RWPE2 (cell line): ENCODE data around the gene KIAA1328.

Experiments used
- ATAC-seq: fragments of 200-7000 bp; cut with Tn5 transposase; 3 replicates; pipeline ENCODE4 v1.9.1; 2021; ENCODE audit warnings: low read depth
- DNase-seq: peaks from one replicate; pipeline ENCODE4 v3.0.0-alpha.2; 2020; ENCODE audit warnings: low spot score
- H3K27ac ChIP-seq: fragments of 450-650 bp; 2 replicates; pipeline ENCODE4 v1.5.1; 2017; ENCODE audit warnings: mild to moderate bottlenecking; ENCODE audit not compliant: poor library complexity, severe bottlenecking
- H3K27me3 ChIP-seq: fragments of 250-450 bp; sonication (Bioruptor Pico); 2 replicates; pipeline ENCODE4 v1.5.1; 2021; ENCODE audit warnings: mild to moderate bottlenecking, moderate library complexity; ENCODE audit not compliant: insufficient read depth, poor library complexity, severe bottlenecking
- H3K36me3 ChIP-seq: fragments of 250-450 bp; sonication (Bioruptor Pico); 2 replicates; pipeline ENCODE4 v1.5.1; 2020; ENCODE audit warnings: low read depth, mild to moderate bottlenecking, moderate library complexity
- H3K4me1 ChIP-seq: fragments of 250-450 bp; sonication (Bioruptor Pico); 2 replicates; pipeline ENCODE4 v1.5.1; 2021; ENCODE audit warnings: mild to moderate bottlenecking, moderate library complexity; ENCODE audit not compliant: insufficient read depth, poor library complexity, severe bottlenecking
- H3K4me3 ChIP-seq: fragments of 250-450 bp; sonication (Bioruptor Pico); 2 replicates; pipeline ENCODE4 v1.5.1; 2021; ENCODE audit warnings: mild to moderate bottlenecking, moderate library complexity; ENCODE audit not compliant: severe bottlenecking
- H3K9me3 ChIP-seq: fragments of 250-450 bp; sonication (Bioruptor Pico); 2 replicates; pipeline ENCODE4 v1.5.1; 2021; ENCODE audit warnings: mild to moderate bottlenecking, moderate library complexity; ENCODE audit not compliant: severe bottlenecking
- CTCF ChIP-seq: fragments of 450-650 bp; IDR thresholded peaks from one replicate; pipeline ENCODE4 v1.5.1; 2017; ENCODE audit warnings: mild to moderate bottlenecking, moderate library complexity; ENCODE audit not compliant: poor library complexity, severe bottlenecking

KIAA1328 gene

GRCh38 chr18:37222999-37223378 is 394.1 kb downstream of the KIAA1328 start:
- Histone ChIP-seq H3K4me3 (no peak overlapping the region), H3K36me3 (no peaks in the 10 kb centered on the region), H3K27me3 (no peaks in the 10 kb centered on the region), H3K9me3 (no peaks in the 10 kb centered on the region), H3K27ac (no peak overlapping the region), H3K4me1 (no peaks in the 10 kb centered on the region)
- ATAC-seq (no peak), DNase-seq (no peak)
- TF ChIP-seq CTCF, result no peak

GRCh38 chr18:37225279-37225678 is 396.4 kb downstream of the KIAA1328 start:
- no peak for ATAC-seq
- DNase-seq, result no peak
- Histone ChIP-seq H3K9me3 (no peaks in the 10 kb centered on the region), H3K27me3 (no peaks in the 10 kb centered on the region), H3K36me3 (no peaks in the 10 kb centered on the region), H3K27ac (no peak overlapping the region), H3K4me3 (no peak overlapping the region), H3K4me1 (no peaks in the 10 kb centered on the region)
- TF ChIP-seq CTCF, result no peak

DNA sequence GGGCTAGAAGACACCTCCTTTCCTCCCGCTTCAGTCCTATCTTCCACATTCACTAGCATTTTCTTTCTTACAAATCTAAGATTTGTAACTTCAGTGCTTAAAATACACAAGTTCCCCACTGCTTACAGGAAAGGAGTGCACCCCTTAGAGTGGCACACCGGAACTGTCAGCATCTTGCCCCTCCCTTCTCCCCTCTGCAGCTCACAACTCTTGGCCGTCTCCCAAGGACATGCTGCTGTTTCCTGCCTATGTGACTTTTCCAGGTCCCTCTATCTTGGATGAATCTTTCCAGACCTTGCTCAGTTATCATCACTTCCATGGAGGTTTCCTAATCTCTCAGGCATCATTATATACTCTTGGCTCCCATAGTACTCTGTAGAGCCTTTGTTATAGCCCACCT is 401.8 kb downstream of the KIAA1328 start:
- no peak for ATAC-seq
- Histone ChIP-seq H3K4me1 (no peaks in the 10 kb centered on the region), H3K27me3 (no peaks in the 10 kb centered on the region), H3K4me3 (no peak overlapping the region), H3K9me3 (no peaks in the 10 kb centered on the region), H3K36me3 (no peaks in the 10 kb centered on the region), H3K27ac (no peak overlapping the region)
- no peak for TF ChIP-seq CTCF
- no peak for DNase-seq

DNA sequence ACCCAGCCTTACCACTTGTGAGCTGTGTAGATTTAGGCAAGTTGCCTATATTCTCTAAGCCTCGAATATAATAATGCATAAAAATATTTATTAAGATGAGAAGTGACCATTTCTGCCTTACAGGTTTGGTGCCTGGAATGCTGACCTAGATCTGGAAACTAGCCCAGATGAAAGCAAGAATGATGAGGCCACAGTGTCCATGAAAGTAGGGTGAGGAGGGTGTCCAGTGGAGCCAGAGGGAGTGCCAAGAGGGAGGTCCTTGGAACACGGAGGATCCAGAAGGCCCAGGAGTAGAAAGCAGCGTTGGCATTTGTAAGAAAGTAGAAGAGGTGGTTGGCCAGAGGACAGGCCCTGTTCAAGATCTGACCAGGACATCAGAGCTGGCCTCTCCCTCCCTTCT is 402.3 kb downstream of the KIAA1328 start:
- ATAC-seq (no peak), DNase-seq (no peak)
- Histone ChIP-seq H3K4me3 (no peak overlapping the region), H3K9me3 (no peaks in the 10 kb centered on the region), H3K4me1 (no peaks in the 10 kb centered on the region), H3K36me3 (no peaks in the 10 kb centered on the region), H3K27ac (no peak overlapping the region), H3K27me3 (no peaks in the 10 kb centered on the region)
- no peak for TF ChIP-seq CTCF

- TF ChIP-seq CTCF, result no peak
- Histone ChIP-seq H3K27me3 (no peaks in the 10 kb centered on the region), H3K4me1 (no peaks in the 10 kb centered on the region), H3K9me3 (no peaks in the 10 kb centered on the region), H3K4me3 (no peak overlapping the region), H3K36me3 (no peaks in the 10 kb centered on the region), H3K27ac (no peak overlapping the region)
- DNase-seq (no peak), ATAC-seq (no peak)
These were observed 406.7 kb downstream of the KIAA1328 start for GRCh38 chr18:37235583-37235982.
